ENCODE measurements around the gene DNAJC5. TPM values are rescaled to one million over a fixed set of nuclear protein-coding genes. Genes with fewer than 3 reads are reported as not detected.

DNAJC5 gene
- total RNA-seq, 3 donors from 2014 or later = 31.1 to 37.9 (median 37.0) TPM

DNA sequence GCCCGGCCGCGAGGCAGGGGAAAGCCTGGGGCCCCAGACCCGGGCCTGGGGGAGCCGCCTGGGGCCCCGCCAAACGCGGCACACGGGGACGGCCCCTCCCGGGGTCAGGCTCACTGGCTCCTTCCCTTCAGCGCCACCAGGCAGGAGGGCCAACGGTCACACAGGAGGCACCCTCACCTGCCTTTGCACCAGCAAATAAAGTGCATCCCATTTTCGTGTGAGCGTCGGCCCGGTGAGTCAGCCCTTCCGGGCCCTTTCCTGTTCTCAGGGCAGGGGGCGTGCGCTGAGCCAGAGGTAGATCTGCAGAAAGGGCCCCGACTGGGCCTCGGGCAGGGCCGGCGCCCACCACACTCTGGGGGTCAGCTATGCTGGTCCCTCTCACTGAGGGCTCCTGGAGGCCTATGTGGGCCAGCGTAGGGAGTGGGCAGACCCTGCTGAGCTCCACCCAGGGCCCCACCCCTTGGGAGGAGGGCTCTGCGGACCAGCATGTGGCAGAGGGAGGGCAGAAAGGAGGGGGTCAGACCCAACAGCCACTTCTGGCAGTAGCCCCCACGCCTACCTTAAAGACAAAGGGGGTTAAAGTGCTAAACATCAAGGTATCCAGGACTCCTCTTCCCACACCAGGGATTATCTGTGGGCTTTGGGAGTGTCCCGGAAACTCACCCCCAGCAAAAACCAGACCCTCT lies 62.2 kb downstream of the DNAJC5 start:
- intact Hi-C loops (cut with DNase I; ENCODE audit: low total_unique reads) = no loop called here
- Histone ChIP-seq H3K27ac (peak overlapping the region; percentile 78 to 86), H3K36me3 (peaks cover 8% of the 10 kb centered on the region), H3K9me3 (no peaks in the 10 kb centered on the region), H3K4me1 (peaks cover 20 to 22% of the 10 kb centered on the region in 2 donors), H3K4me3 (peak overlapping the region; percentile 94 to 100 (median 98)), H3K27me3 (no peaks in the 10 kb centered on the region)
- TF ChIP-seq POLR2A (IDR thresholded peaks at IDR 0.05) (no peak), POLR2AphosphoS5 (IDR thresholded peaks at IDR 0.05) (peak in 1 of 3 donors; percentile 39)
- TF ChIP-seq, protein P1, sequence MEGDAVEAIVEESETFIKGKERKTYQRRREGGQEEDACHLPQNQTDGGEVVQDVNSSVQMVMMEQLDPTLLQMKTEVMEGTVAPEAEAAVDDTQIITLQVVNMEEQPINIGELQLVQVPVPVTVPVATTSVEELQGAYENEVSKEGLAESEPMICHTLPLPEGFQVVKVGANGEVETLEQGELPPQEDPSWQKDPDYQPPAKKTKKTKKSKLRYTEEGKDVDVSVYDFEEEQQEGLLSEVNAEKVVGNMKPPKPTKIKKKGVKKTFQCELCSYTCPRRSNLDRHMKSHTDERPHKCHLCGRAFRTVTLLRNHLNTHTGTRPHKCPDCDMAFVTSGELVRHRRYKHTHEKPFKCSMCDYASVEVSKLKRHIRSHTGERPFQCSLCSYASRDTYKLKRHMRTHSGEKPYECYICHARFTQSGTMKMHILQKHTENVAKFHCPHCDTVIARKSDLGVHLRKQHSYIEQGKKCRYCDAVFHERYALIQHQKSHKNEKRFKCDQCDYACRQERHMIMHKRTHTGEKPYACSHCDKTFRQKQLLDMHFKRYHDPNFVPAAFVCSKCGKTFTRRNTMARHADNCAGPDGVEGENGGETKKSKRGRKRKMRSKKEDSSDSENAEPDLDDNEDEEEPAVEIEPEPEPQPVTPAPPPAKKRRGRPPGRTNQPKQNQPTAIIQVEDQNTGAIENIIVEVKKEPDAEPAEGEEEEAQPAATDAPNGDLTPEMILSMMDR (IDR thresholded peaks at IDR 0.05) = peak in 1 of 3 donors; percentile 8
- DNase-seq (ENCODE audit: low spot score in 2 of 2) = peak in 1 of 2 donors; percentile 74

DNA sequence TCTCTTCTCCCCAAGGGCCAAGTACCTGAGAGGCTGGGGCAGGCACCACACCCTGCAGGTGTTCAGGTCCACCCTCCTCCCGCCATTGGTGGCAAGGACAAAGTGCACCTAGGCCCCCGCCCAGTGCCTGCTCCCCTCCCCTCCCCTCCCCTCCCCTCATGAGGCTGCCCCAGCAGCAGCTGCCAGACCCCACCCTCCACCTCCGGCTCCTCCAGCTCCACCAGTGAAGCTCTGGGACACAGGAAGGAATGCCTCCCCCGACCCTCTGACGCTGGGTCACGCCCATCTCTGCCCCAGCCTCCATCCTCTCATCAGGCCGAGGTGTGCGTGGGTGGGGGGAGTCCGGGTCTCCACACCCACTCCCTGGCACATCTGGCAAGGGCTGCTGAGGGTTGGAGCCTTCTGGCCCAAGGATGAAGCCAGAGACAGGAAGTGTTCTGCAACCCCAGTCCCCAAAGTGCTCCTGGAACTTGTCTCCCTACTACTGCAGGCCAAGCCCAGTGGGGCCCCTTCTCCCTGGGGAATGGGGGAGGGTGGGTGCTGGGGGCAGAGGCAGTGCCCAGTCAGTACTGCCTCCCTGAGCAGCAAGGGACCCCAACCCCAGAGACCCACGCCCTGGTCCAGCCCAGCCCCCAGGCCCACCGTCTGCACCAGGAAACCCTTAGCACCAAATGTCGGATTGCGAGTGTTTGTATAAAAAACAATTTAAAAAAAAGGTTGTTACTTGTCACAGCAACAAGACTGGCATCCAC lies 62.9 kb downstream of the DNAJC5 start:
- Histone ChIP-seq H3K9me3 (no peaks in the 10 kb centered on the region), H3K4me3 (peak overlapping the region in 2 of 3 donors; percentile 94 to 100), H3K36me3 (peaks cover 8% of the 10 kb centered on the region), H3K27ac (peak overlapping the region in 1 of 2 donors; percentile 78), H3K4me1 (peaks cover 20 to 21% of the 10 kb centered on the region in 2 donors), H3K27me3 (no peaks in the 10 kb centered on the region)
- no peak for DNase-seq (ENCODE audit: low spot score in 2 of 2)
- intact Hi-C loops (cut with DNase I; ENCODE audit: low total_unique reads) = no loop called here
- TF ChIP-seq, protein P1 (IDR thresholded peaks at IDR 0.05) = no peak
- TF ChIP-seq POLR2A (IDR thresholded peaks at IDR 0.05) = no peak
- no peak for TF ChIP-seq POLR2AphosphoS5 (IDR thresholded peaks at IDR 0.05)

DNA sequence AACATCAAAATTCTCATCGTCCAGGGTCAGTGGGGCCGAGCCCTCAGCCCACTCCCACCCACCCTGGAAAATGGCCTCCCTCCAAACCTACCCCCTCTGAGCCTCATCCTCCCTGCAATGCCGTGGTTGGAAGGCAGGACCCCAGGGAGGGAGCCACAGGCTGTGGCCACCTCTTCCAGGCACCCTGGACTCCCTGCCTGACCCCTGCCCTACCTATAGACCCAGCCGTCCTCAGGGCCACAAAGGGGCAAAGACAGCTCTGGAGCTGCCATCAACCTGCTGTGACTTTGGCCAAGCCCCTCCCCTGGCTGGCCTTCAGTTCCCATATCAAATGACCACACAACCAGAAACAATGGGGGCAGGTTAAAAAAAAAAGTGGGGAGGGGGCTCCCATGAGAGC lies 63.5 kb downstream of the DNAJC5 start:
- intact Hi-C loops (cut with DNase I; ENCODE audit: low total_unique reads) = no loop called here

DNA sequence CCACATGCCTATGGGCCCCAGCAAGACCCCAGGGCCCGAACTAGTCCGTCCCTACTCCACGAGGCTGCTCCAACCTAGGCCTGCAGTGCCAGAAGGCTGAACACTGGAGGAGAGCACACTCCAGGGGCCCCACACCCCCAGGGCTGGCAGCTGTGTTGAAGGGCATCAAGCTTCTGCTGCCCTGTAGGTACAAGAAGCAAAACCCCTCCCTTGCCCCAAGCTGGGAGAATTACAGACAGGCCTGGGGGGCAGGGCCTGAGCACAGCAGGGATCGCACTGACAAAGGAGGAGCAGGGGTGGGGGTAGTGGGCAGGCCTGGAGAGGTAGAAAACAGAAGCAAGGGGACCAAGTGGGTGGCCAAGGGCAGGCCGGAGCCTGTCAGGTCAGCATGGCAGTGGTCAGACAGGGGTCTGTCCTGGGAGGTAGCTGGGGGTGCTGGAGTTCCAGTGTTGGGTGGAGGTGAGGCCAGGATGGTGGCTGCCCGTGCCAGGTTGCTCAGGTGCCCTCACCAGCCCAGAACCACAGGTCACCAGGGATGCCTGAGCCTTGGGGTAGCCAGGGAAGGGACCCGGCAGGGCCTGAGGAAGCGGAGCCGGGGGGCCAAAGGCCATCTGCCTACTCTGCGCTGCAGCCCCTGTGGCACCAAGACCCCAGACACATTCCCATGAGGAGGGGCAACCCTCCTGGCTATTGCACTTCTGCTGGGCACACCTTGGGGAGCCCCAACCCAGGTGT lies 64.2 kb downstream of the DNAJC5 start:
- Histone ChIP-seq H3K4me3 (no peak overlapping the region), H3K9me3 (no peaks in the 10 kb centered on the region), H3K36me3 (peaks cover 8% of the 10 kb centered on the region), H3K27ac (no peak overlapping the region), H3K27me3 (no peaks in the 10 kb centered on the region), H3K4me1 (peaks cover 17% of the 10 kb centered on the region in 2 donors)
- DNase-seq (ENCODE audit: low spot score in 2 of 2) = no peak
- TF ChIP-seq POLR2AphosphoS5 (IDR thresholded peaks at IDR 0.05) = no peak
- no peak for TF ChIP-seq POLR2A (IDR thresholded peaks at IDR 0.05)
- TF ChIP-seq, protein P1 (IDR thresholded peaks at IDR 0.05) = no peak
- intact Hi-C loops (cut with DNase I; ENCODE audit: low total_unique reads) = no loop called here

More for the DNA sequence above, 63.5 kb downstream of the DNAJC5 start:
- H3K27ac ChIP-seq = peak overlapping the region in 1 of 2 donors; percentile 78
- DNase-seq (ENCODE audit: low spot score in 2 of 2) = no peak
- H3K36me3 ChIP-seq = peaks cover 8% of the 10 kb centered on the region
- peaks cover 20 to 21% of the 10 kb centered on the region in 2 donors for H3K4me1 ChIP-seq
- no peaks in the 10 kb centered on the region for H3K27me3 ChIP-seq
- H3K4me3 ChIP-seq = no peak overlapping the region
- H3K9me3 ChIP-seq = no peaks in the 10 kb centered on the region
- no peak for TF ChIP-seq POLR2AphosphoS5 (IDR thresholded peaks at IDR 0.05)
- TF ChIP-seq, protein P1 (IDR thresholded peaks at IDR 0.05) = no peak
- TF ChIP-seq POLR2A (IDR thresholded peaks at IDR 0.05) = no peak

Measured in breast epithelium (tissue), 4 donors.